NCI-H187 (cell line): ENCODE measurements around the gene CARD9.

Experiments
- DNase-seq, 2 experiments: peaks; one replicate each; lab custom pipeline; 2025; lab: John Stamatoyannopoulos, UW

Gene CARD9

DNA sequence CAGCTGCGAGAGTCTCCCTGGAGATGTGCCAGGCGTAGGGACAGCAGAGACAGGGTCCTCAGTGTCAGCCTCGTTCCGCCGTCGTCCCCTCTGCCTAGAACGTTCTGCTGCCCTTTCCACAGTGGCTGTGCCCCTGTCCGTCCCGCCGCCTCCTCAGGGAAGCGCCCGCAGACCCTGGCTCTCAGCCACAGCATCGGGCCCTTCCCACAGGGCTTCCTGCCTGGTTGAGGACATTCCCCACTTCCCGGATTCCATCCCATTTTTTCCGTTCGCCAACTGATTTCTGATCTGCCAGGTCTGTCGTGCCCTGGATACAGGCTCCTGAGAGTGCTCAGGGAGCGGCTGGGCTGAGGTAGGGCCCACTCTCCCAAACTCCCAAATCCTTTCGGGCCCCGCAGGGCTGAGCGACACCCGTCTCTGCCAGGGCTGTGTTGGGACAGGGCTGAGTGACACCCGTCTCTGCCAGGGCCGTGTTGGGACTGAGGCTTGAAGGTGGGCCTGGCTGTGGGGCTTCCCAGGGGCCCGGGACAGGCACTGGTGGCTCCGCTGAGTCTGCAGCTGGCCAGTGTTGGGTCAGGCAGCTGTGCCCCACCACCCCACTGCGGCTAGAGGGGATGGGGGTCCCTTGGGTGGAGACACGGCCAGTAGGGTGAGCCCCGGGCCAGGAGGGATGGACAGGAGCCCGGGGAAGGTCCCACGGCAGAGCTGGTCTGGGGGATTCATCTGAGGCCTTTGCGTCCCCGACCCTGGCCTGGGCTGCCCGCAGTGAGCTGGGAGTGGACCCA, 25.8 kb downstream of the CARD9 start:
- no peak for DNase-seq

DNA sequence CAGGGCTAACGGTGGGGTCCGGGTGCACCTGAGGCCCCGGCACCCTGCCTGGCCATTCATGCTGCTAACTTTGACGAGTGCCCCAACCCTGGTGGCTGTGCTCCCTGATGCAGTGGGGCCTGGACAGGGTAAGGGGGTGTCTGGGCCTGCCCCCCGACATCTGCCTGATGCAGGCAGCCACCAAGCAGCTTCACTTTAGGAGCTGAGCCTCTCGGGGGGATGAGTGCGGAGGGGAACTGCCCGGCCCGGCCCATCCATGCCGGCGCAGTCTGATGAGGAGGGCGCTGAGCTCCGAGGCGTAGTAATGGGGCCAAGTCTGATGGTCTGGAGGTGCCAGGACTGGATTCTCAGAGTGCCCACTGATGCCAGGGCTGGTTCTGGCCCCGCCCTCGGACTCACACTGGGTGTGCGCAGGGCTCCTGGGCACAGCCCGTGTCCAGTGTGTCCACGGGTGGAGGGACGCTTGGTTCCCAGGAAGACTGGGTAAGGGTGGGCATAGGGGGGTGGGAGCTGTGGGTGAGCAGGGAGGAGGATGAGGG, 26.5 kb downstream of the CARD9 start:
- no peak for DNase-seq

DNA sequence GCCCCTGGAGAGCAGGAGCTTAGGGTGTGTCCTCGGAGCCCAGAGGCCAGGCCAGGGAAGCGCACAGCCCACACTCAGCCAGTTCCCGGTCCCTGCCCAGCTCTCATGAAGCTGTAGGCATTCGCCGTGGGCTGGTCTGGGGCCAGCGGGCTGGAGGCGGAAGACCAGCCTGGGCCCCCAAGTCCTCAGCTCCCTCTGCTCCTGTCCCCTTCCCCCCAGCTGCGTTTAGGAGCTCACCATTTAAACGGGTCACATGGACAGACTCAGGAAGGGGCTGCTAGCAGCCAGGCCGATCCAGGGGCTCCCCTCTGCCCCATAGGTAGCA, 27.4 kb downstream of the CARD9 start:
- no peak for DNase-seq

DNA sequence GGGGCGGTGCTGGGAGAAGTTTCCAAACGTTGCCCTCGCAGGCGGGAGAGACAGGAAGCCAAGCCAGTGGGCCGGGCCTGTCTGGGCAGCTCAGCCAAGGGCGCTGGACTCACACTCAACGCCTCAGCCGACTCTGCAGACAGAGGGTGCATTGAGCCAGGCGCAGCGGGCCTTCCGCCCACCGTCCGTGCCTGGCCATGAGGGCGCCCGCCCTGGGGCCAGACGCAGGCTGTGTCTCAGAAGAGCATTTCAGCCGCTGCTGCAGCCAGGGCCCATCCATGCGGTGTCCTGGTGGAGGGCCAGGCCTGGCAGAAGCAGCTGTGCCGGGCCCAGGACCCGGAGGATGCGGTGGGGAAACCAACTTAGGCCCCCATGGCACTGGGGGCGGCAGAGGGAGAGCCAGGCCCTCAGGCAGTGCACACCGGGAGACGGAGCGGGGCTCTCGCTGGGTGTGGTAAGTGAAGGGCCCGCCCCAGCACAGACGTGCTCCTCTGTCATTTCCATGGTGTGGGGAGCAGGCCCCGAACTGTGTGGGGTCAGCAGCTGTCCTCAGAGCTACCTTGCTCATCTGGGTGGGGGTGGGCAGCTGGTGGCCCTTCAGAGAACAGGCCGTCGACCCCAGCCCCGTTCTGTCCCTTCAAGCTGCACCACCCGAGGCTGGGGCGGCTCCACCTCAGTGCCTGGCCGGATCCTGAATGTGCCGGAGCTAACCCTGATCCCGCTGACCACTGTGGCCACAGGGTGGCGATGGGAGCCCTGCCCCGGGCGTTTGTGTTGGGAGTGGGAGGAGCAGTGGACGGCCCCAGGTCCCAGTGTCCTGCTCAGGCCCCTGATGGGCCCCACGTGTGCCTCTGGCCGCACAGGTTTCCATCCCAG, 27.9 kb downstream of the CARD9 start:
- no peak for DNase-seq

DNA sequence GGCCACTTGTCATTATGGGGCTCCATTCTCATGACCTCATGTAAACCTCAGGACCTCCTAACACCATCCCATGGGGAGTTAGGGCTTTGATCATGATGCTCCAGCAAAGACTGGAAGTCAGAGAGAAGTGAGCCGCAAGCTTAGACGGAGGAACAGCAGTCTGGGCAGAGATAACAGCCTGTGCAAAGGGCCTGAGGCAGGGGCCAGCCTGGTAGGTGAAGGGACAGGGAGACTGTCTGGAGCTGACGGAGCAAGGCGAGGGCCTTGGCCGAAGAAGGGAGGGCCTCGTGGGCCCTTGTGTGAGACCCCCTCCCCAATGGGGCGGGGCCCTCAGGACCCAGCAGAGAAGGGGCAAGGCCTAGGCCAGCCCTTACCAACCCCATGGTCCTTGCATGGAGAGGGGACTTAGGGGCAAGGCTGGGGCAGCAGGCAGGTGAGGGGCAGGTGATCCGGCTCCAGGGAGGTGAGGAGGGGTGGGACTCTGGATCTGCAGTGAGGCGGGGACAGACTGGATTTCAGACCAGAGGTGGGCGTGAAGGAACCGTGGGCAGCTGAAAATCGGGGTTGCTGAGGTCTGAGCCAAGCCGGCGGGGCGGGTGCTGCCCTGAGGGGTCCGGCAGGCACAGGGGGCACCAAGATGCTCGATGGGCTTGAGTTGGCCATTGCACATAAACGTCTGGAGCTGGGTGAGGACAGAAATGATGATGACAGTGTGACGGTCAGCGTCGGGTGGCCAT, 28.8 kb downstream of the CARD9 start:
- no peak for DNase-seq

DNA sequence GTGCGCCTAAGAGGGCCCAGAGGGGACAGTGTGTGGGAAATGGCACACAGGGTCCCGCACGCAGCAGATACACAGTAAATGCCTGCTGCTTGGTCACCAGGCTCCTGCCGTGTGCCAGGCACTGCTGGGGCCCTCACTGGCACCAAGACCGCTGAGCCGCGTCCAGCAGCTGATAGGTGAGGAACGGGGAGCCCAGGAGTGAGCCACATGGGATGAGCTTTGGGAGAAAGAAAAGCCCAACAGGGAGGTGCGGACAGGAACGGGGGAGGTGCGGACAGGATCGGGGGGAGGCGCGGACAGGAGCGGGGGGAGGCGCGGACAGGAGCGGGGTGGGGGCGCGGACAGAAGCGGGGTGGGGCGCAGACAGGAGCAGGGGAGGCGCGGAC, 29.6 kb downstream of the CARD9 start:
- no peak for DNase-seq

DNA sequence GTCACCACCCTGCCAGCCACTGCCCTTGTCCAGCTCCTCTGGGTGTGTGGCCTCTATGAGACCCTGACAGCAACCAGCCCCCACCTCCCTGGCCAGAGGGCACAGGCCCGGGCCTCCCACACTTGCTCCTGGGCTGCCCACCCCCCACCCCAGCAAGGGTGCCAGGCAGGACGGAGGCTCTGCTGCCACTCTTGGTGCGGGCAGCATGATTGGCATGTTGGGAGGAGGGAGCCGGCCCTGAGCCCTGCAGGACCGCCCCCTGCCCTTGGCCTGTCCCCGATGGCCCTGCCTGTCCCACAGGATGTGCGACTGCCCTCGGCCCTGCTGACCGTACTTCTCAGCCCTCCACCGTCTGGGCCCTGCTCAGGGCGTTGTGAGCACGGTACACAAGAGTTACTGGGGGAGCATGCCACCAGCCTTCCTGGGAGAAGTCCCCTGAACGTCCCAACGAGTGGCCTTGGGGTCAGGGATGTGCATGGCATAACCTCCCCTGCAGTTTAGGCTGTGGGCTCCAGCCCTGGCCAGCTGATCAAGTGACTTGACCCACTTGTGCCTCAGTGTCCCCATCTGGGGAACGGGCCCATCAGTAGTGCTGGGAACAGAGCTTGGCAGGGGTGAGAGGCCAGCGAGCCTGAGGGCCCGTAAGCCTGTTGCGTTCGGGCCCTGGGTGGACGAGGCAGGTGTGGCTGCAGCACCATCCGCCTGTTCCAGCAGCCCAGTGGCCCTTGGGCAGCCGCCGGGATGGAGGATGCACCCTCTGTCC, 30.2 kb downstream of the CARD9 start:
- no peak for DNase-seq

DNA sequence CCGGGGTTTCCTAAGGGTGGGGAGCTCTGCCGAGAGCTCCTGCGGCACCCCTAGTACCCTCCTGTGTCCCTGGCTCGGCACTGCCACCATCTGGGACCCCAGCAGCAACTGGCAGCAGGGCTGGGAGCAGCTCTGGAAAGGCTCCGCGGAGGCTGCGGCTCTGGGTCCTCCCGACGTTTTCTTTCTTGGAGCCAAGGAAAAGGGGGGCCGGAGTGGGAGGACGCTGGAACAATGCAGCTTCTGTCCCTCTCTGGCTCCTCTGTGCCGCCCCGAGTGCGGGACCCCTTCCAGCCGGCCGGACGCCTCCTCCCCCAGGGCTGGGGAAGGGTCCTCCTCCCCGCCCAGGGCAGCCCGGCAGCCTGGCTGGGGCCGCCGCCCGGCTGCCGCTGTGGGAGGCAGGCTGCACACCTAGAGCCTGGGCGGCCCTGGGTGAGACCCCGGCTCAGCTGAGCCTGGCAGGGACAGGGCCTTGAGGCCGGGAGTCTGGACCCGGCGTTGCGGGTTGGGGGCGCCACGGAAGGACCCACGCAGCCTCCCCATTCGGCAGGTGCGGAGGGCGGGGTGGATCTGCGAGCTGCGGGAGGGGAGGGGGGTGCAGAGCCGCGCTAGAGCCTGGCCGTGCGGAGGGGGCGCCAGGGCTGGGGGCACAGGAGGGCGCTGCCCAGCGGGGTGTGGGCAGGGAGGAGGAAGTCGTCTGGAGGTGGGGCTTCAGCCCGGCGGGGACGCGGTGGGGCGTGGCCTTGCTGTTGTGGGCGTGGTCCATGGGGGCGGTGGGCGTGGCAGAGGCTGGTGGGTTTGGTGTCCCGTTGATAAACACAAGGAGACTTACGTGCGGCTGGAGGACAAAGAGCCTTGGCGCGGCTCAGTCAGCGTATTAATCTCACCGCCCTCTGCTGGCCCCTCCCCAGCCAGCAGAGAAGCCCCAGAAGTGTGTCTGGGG, 31.0 kb downstream of the CARD9 start:
- DNase-seq: no peak

DNA sequence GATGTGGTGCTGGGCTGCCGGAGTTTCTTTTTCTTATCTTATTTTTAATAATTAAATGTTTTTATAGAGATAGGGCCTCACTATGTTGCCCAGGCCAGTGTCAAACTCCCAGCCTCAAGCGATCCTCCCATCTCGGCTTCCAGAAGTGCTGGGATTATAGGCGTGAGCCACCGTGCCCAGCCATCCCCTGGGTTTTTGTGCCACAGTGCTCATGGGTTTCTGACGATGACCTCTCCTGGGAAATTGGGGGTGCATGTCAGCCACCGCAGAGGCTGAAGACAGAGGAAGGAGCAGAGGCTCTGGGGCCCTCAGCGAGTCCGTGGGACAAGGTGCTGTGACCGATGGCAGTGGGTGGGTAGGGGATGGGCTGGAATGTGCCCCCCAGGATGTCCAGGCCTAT, 31.7 kb downstream of the CARD9 start:
- no peak for DNase-seq

DNA sequence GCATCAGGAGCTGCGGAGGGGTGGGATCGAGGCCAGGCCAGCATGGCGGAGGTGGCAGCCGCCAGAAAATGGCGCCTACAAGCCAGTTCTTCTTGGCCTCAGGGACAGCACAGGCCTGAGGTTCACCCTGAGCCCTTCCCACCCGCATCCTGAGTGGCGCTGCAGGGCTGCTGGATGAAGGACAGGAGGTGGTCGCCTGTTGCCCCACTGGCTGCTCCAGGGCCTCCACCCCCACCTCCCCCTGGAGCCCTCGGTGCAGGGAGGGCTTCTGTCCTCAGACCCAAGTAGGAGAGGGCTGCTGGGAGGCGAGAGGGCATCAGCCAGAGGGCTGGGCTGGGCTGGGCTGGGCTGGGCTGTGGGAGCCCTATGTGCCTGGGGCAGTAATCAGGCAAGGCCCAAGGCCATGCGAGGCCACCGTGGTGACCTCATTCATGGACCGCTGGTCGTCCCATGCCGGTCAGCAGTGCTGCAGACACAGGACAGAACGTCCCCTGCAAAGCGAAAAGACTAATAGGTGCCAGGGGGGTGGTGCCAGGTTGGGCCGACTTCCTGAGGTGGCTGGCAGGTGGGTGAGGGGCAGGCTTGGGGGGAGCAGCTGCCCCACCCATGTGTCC, 32.3 kb downstream of the CARD9 start:
- DNase-seq: no peak

DNA sequence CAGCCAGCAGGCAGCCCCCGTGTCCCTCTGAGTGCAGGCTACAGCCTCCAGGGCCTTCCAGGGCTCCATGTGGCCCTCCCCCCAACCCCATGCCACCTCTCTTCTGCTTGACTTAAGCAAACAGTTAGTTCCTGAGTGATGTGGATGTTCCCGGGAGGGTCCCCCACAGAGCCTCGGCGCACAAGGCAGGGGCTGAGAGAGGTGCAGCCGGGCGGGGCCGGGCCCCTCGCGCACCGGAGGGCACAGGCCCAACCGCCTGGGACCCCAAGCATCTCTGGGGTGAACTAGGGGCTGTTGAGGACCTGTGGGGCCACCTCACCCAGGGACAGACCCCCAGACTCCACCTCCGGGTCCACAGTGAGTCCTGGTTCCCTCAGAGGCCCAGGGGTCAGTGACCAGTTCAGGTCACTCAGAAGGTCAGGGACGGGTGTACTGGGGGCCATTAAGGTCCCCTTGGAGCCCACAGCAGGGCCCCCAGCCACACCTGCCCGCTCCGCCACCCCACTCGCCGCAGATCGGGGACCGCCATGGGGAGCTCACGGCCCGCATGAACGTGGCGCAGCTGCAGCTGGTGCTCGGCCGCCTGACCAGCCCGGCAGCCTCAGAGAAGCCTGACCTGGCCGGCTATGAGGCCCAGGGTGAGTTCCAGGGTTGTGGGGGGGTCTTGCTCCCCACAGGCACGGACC, 33.0 kb downstream of the CARD9 start:
- DNase-seq: no peak

DNA sequence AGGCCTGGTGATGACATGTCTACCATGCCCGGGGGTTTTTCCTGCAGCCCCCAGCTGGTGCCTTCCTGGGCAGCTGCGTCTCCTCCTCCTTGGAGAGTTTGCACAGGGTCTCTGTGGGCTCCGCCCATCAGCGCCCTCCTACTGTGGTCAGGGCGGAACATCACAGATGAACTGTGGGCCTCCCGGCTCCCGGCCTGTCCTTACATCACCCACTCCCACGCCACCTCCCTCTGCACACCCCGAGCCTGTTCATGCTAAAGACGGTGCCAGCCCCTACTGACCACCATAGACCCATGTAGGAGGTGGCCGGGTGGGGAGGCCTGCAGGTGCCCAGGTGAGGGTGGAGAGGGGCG, 33.5 kb downstream of the CARD9 start:
- DNase-seq: no peak

DNA sequence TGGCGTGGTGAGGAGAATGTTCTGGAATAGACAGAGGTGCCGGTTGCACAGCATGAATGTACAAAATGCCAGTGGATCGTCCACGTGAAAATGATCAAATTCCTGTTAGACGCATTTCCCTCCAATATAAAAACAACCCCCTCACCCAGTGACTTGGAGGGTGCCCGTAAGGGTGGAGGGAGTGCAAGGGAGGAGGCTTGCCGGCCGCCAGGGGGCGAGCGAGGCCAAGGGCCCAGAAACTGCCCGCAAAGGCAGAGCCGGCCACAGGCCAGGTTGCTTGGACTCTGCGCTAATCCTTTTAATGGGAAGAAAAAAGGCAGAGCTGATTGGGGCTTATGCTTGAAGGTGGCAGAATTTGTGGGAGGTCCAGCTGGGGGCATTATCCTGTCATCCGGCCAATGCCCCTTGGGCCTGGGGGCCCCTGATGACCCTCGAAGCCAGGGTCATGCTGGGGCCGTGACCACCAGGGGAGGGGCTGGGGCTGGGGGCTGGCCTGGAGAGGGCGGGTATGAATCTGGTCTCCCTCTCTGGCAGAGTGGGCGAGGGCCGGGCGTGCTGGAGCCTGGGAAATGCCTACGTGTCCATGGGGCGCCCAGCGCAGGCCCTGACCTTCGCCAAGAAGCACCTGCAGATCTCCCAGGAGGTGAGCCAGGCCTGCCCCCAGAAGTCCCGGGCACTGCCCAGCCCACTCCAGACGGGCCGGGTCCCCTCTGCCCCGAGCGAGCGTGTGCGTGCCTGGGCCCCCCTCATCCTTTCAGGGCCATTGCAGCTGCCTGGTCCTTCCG, 34.1 kb downstream of the CARD9 start:
- DNase-seq: no peak

DNA sequence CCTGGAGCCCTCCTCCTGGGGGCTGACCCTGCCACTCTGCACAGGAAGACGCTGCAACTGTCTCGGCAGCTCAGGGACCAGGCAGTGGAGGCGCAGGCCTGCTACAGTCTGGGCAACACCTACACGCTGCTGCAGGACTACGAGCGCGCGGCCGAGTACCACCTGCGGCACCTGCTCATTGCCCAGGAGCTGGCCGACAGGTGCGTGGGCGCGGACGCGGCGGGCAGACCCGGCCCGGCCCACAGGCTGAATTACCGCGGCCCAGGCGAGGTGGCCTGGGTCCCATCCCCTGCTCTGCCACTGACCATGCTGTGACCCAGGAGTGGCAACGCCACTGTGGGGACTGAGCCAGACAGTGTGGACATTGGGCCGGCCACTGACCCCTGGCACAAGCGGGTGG, 35.0 kb downstream of the CARD9 start:
- no peak for DNase-seq

DNA sequence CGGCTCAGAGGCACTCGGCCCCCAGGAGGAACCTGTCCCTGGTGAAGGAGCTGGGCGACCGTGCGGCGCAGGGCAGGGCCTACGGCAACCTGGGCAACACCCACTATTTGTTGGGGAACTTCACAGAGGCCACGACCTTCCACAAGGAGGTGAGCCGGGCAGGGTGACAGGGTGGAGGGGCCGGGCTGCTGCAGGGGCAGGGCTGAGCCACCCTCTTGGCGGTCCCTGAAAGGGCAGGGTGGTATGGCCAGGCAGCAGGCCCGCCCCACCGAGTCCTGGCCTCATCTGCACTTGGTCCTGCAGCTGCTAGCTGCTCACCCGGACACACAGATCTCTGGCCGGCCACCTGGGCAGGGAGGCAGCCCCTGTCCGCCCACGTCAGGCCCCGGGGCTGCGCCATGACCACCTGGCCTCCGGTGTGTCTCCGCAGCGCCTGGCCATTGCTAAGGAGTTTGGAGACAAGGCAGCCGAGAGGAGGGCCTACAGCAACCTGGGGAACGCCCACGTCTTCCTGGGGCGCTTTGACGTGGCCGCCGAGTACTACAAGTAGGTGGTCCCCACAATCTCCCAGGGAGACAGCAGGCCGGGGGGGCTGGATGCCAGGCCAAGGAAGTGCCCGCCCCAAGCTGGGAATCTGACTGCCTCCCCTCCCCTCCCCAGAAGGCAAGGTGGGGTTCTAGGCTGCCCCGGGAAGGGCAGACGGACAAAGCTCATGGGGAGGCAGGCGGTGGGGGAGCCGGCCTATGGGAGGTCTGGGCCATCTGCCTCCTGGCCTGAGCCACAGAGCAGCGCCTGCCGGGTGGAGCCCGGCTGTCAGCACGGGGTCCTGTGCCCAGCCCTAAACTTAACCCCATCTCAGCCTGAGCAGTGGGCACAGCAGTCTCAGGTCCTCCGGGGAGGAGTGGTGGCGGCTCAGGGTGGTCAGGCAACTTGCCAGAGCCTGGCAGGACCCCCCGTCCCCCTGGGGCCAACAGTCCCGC, 35.8 kb downstream of the CARD9 start:
- DNase-seq: no peak

DNA sequence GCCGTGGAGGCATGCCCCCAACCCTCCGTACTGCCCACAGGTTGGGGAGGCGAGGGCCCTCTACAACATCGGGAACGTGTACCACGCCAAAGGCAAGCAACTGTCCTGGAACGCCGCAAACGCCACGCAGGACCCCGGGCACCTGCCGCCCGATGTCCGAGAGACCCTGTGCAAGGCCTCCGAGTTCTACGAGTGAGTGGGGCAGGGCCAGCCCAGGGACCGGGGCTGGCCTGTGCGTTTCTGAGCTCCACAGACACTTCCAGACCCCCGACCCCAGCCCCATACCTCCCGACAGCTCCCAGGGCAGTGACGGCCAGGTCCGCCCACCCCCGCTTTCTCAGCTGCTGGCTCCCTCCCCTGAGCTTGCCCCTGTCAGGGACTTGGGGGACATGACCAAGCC, 36.6 kb downstream of the CARD9 start:
- no peak for DNase-seq

DNA sequence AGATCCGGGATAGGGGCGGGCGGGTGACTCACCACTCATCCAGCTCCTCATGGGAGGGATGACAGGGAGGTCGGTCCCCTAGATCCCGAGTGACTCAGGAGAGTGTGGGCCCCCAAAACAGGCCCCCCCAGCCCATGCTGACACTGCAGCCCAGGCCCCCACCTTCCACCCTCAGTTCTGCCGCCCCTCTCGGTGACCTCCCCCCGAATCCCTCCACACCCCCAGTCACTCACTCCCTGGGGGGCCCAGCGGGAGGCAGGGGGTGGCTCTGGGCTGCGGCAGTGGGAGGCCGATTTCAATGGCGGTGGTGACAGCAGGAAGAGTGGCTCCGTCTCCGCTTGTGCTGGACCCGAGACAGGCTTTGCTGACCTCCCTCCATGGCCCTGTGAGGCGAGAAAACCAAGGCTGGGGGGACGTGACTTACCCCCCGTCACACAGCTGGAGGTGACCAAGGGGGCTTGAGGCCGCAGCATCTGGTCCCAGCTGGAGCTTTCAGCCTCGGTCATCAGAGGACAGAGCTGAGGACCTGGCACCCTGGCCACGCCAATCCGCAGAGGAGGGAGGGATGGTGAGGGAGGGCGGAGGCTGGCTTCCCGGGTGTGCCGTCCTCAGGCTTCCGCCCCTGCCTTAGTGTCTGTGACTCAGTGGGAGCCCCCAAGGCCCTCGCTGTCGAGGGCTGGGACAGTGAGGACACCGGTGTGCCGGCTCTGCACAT, 37.2 kb downstream of the CARD9 start:
- DNase-seq: no peak
